Endothelial cell of umbilical vein (primary cell): Measurements from ENCODE around the gene FBXO21. TPM values are rescaled to one million over a fixed set of nuclear protein-coding genes. Genes with fewer than 3 reads are reported as not detected.

Experiments used
- BruUV-seq: library from RNA; stranded (reverse); fragments of 400-500 nt; replicated peaks from 2 replicates; lab custom pipeline; 2021; lab: Mats Ljungman, UMichigan
- CTCF ChIA-PET: fragments of 300-600, 350-600 bp; sonication (Branson Sonifier 250); formaldehyde crosslinking; loops from one replicate; lab custom pipeline; 2021; ENCODE audit warnings: antibody characterized with exemption, inconsistent platforms; lab: Charles Lee
- POLR2A ChIA-PET: fragments of 300-600, 350-600 bp; sonication (Branson Sonifier 250); formaldehyde crosslinking; loops from one replicate; lab custom pipeline; 2021; ENCODE audit warnings: antibody characterized with exemption, inconsistent platforms; lab: Charles Lee
- DNase-seq: peaks from one replicate; pipeline ENCODE4 v3.0.0-alpha.2; 2011; ENCODE audit warnings: low read depth, low spot score
- FAIRE-seq: peaks from 2 replicates; lab custom pipeline; 2011; peaks lifted over from hg19 to GRCh38; lab: Jason Lieb, UNC
- H2AFZ ChIP-seq: 2 replicates; pipeline ENCODE4 v1.6.0; 2012; ENCODE audit warnings: low read depth, low read length, control low read depth, inconsistent platforms
- H3K27ac ChIP-seq: 2 replicates; pipeline ENCODE4 v1.5.1; 2011; ENCODE audit warnings: low read depth, mild to moderate bottlenecking, control low read depth, low read length, moderate library complexity; ENCODE audit not compliant: insufficient read depth
- H3K27me3 ChIP-seq, 2 experiments: 2 replicates each; pipeline versions ENCODE4 v1.6.0 to v1.6.1; 2011; ENCODE audit warnings: low read length in 2 of 2, mixed read lengths in 1 of 2; ENCODE audit not compliant: control insufficient read depth in 2 of 2, insufficient read depth in 2 of 2
- H3K36me3 ChIP-seq, 2 experiments: 2 replicates in 1 of 2; 3 replicates in 1 of 2; pipeline ENCODE4 v1.5.1; 2011; ENCODE audit warnings: low read length in 2 of 2, mild to moderate bottlenecking in 1 of 2, moderate library complexity in 1 of 2; ENCODE audit not compliant: control insufficient read depth in 2 of 2, insufficient read depth in 2 of 2; ENCODE audit errors: extremely low read depth in 1 of 2
- H3K4me1 ChIP-seq: 3 replicates; pipeline ENCODE4 v1.5.1; 2011; ENCODE audit warnings: mild to moderate bottlenecking, low read length; ENCODE audit not compliant: control insufficient read depth, insufficient read depth; ENCODE audit errors: extremely low read depth
- H3K4me2 ChIP-seq: 2 replicates; pipeline ENCODE4 v1.6.1; 2011; ENCODE audit warnings: low read length, control low read depth, mixed read lengths; ENCODE audit not compliant: insufficient read depth
- H3K4me3 ChIP-seq, 3 experiments: fragments of 200-600 bp in 1 of 3; sonication (generic), shearing (Covaris generic) in 1 of 3; replicated peaks in 1 of 3; 2 replicates each; pipeline ENCODE4 v1.5.1; 2011 to 2016; ENCODE audit warnings: control low read depth in 3 of 3, low read length in 3 of 3, mild to moderate bottlenecking in 2 of 3, inconsistent platforms in 1 of 3, low read depth in 1 of 3, moderate library complexity in 1 of 3; ENCODE audit not compliant: insufficient read depth in 1 of 3
- H3K79me2 ChIP-seq: 2 replicates; pipeline ENCODE4 v1.6.0; 2012; ENCODE audit warnings: low read length, inconsistent platforms; ENCODE audit not compliant: control insufficient read depth, insufficient read depth
- H3K9ac ChIP-seq: replicated peaks from 2 replicates; pipeline ENCODE3; 2011; ENCODE audit warnings: low read length, control low read depth; ENCODE audit not compliant: insufficient read depth; ENCODE audit errors: extremely low read depth
- H3K9me1 ChIP-seq: replicated peaks from 3 replicates; pipeline ENCODE4 v1.6.0; 2011; ENCODE audit warnings: mild to moderate bottlenecking, low read length; ENCODE audit not compliant: control insufficient read depth, insufficient read depth; ENCODE audit errors: extremely low read depth
- H3K9me3 ChIP-seq: replicated peaks from 2 replicates; pipeline ENCODE4 v1.5.1; 2012; ENCODE audit warnings: low read length, inconsistent platforms; ENCODE audit not compliant: control insufficient read depth, insufficient read depth
- H4K20me1 ChIP-seq: replicated peaks from 2 replicates; pipeline ENCODE3; 2011; ENCODE audit warnings: mild to moderate bottlenecking, low read length; ENCODE audit not compliant: control insufficient read depth, insufficient read depth; ENCODE audit errors: extremely low read depth
- CTCF ChIP-seq, 2 donors: IDR thresholded peaks; 1 replicate in 1 of 2; 2 replicates in 1 of 2; pipeline ENCODE4 v1.5.1; 2011; ENCODE audit warnings: low read length in 2 of 2, mild to moderate bottlenecking in 2 of 2, moderate library complexity in 2 of 2, control low read depth in 1 of 2, inconsistent platforms in 1 of 2, low read depth in 1 of 2; ENCODE audit not compliant: insufficient read depth in 1 of 2; ENCODE audit errors: extremely low read depth in 1 of 2
- JUN ChIP-seq: IDR thresholded peaks from 2 replicates; pipeline ENCODE4 v1.6.1; 2011; ENCODE audit warnings: borderline replicate concordance, low read depth; ENCODE audit not compliant: insufficient read length, insufficient read depth
- dilution Hi-C: fragments of 300-500 bp; cut with MboI; formaldehyde crosslinking; loops from one replicate; pipeline ENCODE4 v1.15.0; 2019; ENCODE audit warnings: low sequenced_read_pairs; ENCODE audit not compliant: extremely low pct_ligation_motif_present
- intact Hi-C: fragments of 100-400 bp; cut with micrococcal nuclease; formaldehyde crosslinking; loops from one replicate; pipeline ENCODE4 v1.10.0; 2022
- polyA plus RNA-seq, 4 experiments: library from polyadenylated mRNA; depleted of rRNA in 3 of 4; stranded (reverse) in 3 of 4; unstranded in 1 of 4; fragments of >200 nt; gene quantifications; 2 replicates each; pipeline versions ENCODE4 v1.2.1 to v1.2.3, GENCODE V29; 2011 to 2012; ENCODE audit warnings: missing spikeins in 1 of 4
- total RNA-seq: library from RNA; stranded (reverse); gene quantifications from 2 replicates; pipeline ENCODE4 v1.2.3, GENCODE V29; 2021

Gene FBXO21
- total and polyA plus RNA-seq, 2 donors (not counting 3 experiments of a cell fraction or from before 2014, with no cell fraction given): 41.6 to 66.7 TPM

GRCh38 chr12:117155278-117156060 lies 34.8 kb downstream of the FBXO21 start:
- Histone ChIP-seq H3K9me1 (no peaks in the 10 kb centered on the region), H3K4me1 (no peaks in the 10 kb centered on the region), H3K4me3 (no peak overlapping the region), H3K36me3 (peaks cover 14 to 22% of the 10 kb centered on the region in 2 experiments), H3K4me2 (no peak overlapping the region), H3K27me3 (no peaks in the 10 kb centered on the region), H3K79me2 (no peaks in the 10 kb centered on the region), H2AFZ (no peak overlapping the region), H4K20me1 (no peaks in the 10 kb centered on the region), H3K9ac (no peak overlapping the region), H3K9me3 (no peaks in the 10 kb centered on the region), H3K27ac (no peak overlapping the region)
- intact Hi-C loops (loop anchor here (10.0 kb wide), 1 partner anchor 241 kb away; the partner anchor contains the start of gene FBXW8), dilution Hi-C loops (no loop called here)
- ChIA-PET CTCF (no interaction called here), POLR2A (no interaction called here)
- TF ChIP-seq JUN: no peak
- TF ChIP-seq CTCF (IDR thresholded peaks at IDR 0.05; ENCODE audit: extremely low read depth in 1 of 2, insufficient read depth in 1 of 2, low read depth in 1 of 2, low read length in 2 of 2): peak; percentile 66 to 78
- FAIRE-seq: no peak
- BruUV-seq: no TSS peak
- DNase-seq: peak; percentile 12
